Esophagus (tissue), 2 donors: ENCODE measurements around the gene PDXDC1. TPM values are rescaled to one million over a fixed set of nuclear protein-coding genes. Genes with fewer than 3 reads are reported as not detected.
"Not testable (repeated sequence)": the region's sequence is repeated elsewhere in the genome, so short reads cannot be mapped to it uniquely, and the experiment has no call there.

ENCODE experiments used
- H3K27ac ChIP-seq, 2 donors: one replicate each; pipeline ENCODE4 v1.5.1; 2013; ENCODE audit warnings: low read depth in 2 of 2, mild to moderate bottlenecking in 2 of 2, inconsistent platforms in 1 of 2, low read length in 1 of 2, moderate library complexity in 1 of 2
- H3K27me3 ChIP-seq, 2 donors: one replicate each; pipeline ENCODE4 v1.6.1; 2013; ENCODE audit warnings: low read length in 2 of 2, control low read depth in 1 of 2, mild to moderate bottlenecking in 1 of 2; ENCODE audit not compliant: insufficient read depth in 2 of 2, control insufficient read depth in 1 of 2
- H3K36me3 ChIP-seq, 2 donors: one replicate each; pipeline ENCODE4 v1.6.1; 2013; ENCODE audit warnings: low read length in 1 of 2; ENCODE audit not compliant: control insufficient read depth in 2 of 2, insufficient read depth in 2 of 2
- H3K4me1 ChIP-seq, 2 donors: one replicate each; pipeline ENCODE4 v1.6.1; 2013; ENCODE audit warnings: low read length in 1 of 2; ENCODE audit not compliant: control insufficient read depth in 2 of 2, insufficient read depth in 2 of 2
- H3K4me3 ChIP-seq, 2 donors: one replicate each; pipeline ENCODE4 v1.5.1; 2013; ENCODE audit warnings: low read length in 2 of 2, mild to moderate bottlenecking in 2 of 2, low read depth in 1 of 2, moderate library complexity in 1 of 2
- H3K9me3 ChIP-seq, 2 donors: one replicate each; pipeline ENCODE4 v1.6.1; 2013; ENCODE audit warnings: mild to moderate bottlenecking in 2 of 2, low read depth in 1 of 2, low read length in 1 of 2, moderate library complexity in 1 of 2; ENCODE audit not compliant: control insufficient read depth in 2 of 2, insufficient read depth in 1 of 2
- WGBS, 2 donors: extraction: QIAGEN DNeasy Blood & Tissue Kit; methylation state at CpG; one replicate each; pipeline ENCODE4 v1.1.7; 2013; 5-methylcytosine and 5-hydroxymethylcytosine counted together
- polyA plus RNA-seq, 2 donors: library from polyadenylated mRNA; stranded (reverse); fragments of 200-250 nt; gene quantifications; one replicate each; pipeline ENCODE4 v1.2.3, GENCODE V29; 2013
- donor health status: healthy with polysubstance abuse.
- donor health status: Bipolar disorder and iron deficiency.

Gene PDXDC1
- polyA plus RNA-seq, 2 donors: 32.4 to 35.3 TPM

GRCh38 chr16:15057681-15058417 lies 83.0 kb downstream of the PDXDC1 start:
- H3K36me3 ChIP-seq: peaks cover 6 to 8% of the 10 kb centered on the region in 2 donors
- no peaks in the 10 kb centered on the region for H3K27me3 ChIP-seq
- no peak overlapping the region for H3K27ac ChIP-seq
- 47 to 61% methylated on average over 7 of the region's 7 CpGs for WGBS, 2 donors
- no peaks in the 10 kb centered on the region for H3K9me3 ChIP-seq
- no peak overlapping the region for H3K4me3 ChIP-seq
- peaks cover 0 to 4% of the 10 kb centered on the region in 2 donors for H3K4me1 ChIP-seq

GRCh38 chr16:15059324-15059723 lies 84.5 kb downstream of the PDXDC1 start:
- H3K9me3 ChIP-seq: no peaks in the 10 kb centered on the region
- H3K27me3 ChIP-seq: no peaks in the 10 kb centered on the region

GRCh38 chr16:15062085-15062810 lies 87.4 kb downstream of the PDXDC1 start:
- 84 to 86% methylated on average over 8 of the region's 8 CpGs for WGBS, 2 donors

More at GRCh38 chr16:15059324-15059723, 84.5 kb downstream of the PDXDC1 start:
- Histone ChIP-seq H3K4me1 (peaks cover 0 to 4% of the 10 kb centered on the region in 2 donors), H3K4me3 (no peak overlapping the region), H3K36me3 (peaks cover 6 to 9% of the 10 kb centered on the region in 2 donors), H3K27ac (no peak overlapping the region)
- 66 to 76% methylated on average over 3 of the region's 3 CpGs for WGBS, 2 donors

GRCh38 chr16:15065961-15066360 lies 91.1 kb downstream of the PDXDC1 start:
- not testable (repeated sequence) for H3K4me3 ChIP-seq, H3K4me1 ChIP-seq, H3K27ac ChIP-seq, H3K36me3 ChIP-seq, H3K27me3 ChIP-seq, H3K9me3 ChIP-seq
- 86 to 87% methylated on average over 1 to 4 of the region's 4 CpGs for WGBS, 2 donors

More at GRCh38 chr16:15062085-15062810, 87.4 kb downstream of the PDXDC1 start:
- H3K27me3 ChIP-seq, H3K36me3 ChIP-seq, H3K4me3 ChIP-seq, H3K4me1 ChIP-seq, H3K27ac ChIP-seq, H3K9me3 ChIP-seq: not testable (repeated sequence)

GRCh38 chr16:15066690-15067089 lies 91.9 kb downstream of the PDXDC1 start:
- not testable (repeated sequence) for H3K9me3 ChIP-seq, H3K4me1 ChIP-seq, H3K27me3 ChIP-seq, H3K36me3 ChIP-seq, H3K27ac ChIP-seq, H3K4me3 ChIP-seq
- 91 to 99% methylated on average over 5 to 7 of the region's 8 CpGs for WGBS, 2 donors

GRCh38 chr16:15071013-15071412 lies 96.2 kb downstream of the PDXDC1 start:
- not testable (repeated sequence) for H3K27ac ChIP-seq, H3K4me1 ChIP-seq, H3K27me3 ChIP-seq, H3K4me3 ChIP-seq, H3K9me3 ChIP-seq
- WGBS, 2 donors: 71 to 76% methylated on average over 4 of the region's 4 CpGs
- H3K36me3 ChIP-seq: peaks cover 9 to 20% of the 10 kb centered on the region in 2 donors

GRCh38 chr16:15071916-15072769 lies 97.3 kb downstream of the PDXDC1 start:
- peaks cover 9 to 20% of the 10 kb centered on the region in 2 donors for H3K36me3 ChIP-seq
- H3K27me3 ChIP-seq, H3K4me1 ChIP-seq, H3K27ac ChIP-seq, H3K4me3 ChIP-seq, H3K9me3 ChIP-seq: not testable (repeated sequence)
- 57 to 70% methylated on average over 13 to 15 of the region's 16 CpGs for WGBS, 2 donors

GRCh38 chr16:15073101-15073500 lies 98.3 kb downstream of the PDXDC1 start:
- 86 to 88% methylated on average over 6 of the region's 6 CpGs for WGBS, 2 donors
- no peaks in the 10 kb centered on the region for H3K27me3 ChIP-seq
- no peak overlapping the region for H3K27ac ChIP-seq
- no peaks in the 10 kb centered on the region for H3K4me1 ChIP-seq
- H3K36me3 ChIP-seq: peaks cover 9 to 20% of the 10 kb centered on the region in 2 donors
- no peaks in the 10 kb centered on the region for H3K9me3 ChIP-seq
- H3K4me3 ChIP-seq: no peak overlapping the region

GRCh38 chr16:15076161-15076560 lies 101.3 kb downstream of the PDXDC1 start:
- 25 to 54% methylated on average over 2 of the region's 2 CpGs for WGBS, 2 donors
- not testable (repeated sequence) for H3K27ac ChIP-seq, H3K27me3 ChIP-seq, H3K4me1 ChIP-seq, H3K9me3 ChIP-seq, H3K4me3 ChIP-seq
- peaks cover 9 to 18% of the 10 kb centered on the region in 2 donors for H3K36me3 ChIP-seq
